Lower leg skin (tissue), 4 donors: ENCODE results near the gene BCAS1. TPM values are rescaled to one million over a fixed set of nuclear protein-coding genes. Genes with fewer than 3 reads are reported as not detected.
A peak's percentile ranks its signal among the peaks of the same experiment; 100 is the strongest.

Experiments
- DNase-seq, 2 donors: peaks; one replicate each; pipeline ENCODE4 v3.0.0-alpha.2; 2019; ENCODE audit warnings: low spot score in 2 of 2
- H3K4me3 ChIP-seq: fragments of 200-600 bp; sonication (generic); 2 replicates; pipeline ENCODE4 v1.5.1; 2017; ENCODE audit warnings: mild to moderate bottlenecking, low read depth; ENCODE audit not compliant: poor library complexity, severe bottlenecking
- POLR2A ChIP-seq, 2 donors: fragments of 450-650 bp; IDR thresholded peaks; one replicate each; pipeline ENCODE4 v1.6.1; 2016 to 2017; ENCODE audit warnings: antibody characterized with exemption in 2 of 2, mild to moderate bottlenecking in 1 of 2, moderate library complexity in 1 of 2
- WGBS, 2 donors: methylation state at CpG; one replicate each; pipeline ENCODE4 v1.1.5; 2018; 5-methylcytosine and 5-hydroxymethylcytosine counted together
- intact Hi-C: fragments of 100-400 bp; cut with DNase I; formaldehyde crosslinking; loops from one replicate; pipeline ENCODE4 v1.15.0; 2023; ENCODE audit warnings: low total_unique reads
- total RNA-seq, 4 donors: library from RNA; depleted of rRNA; stranded (reverse); fragments of >200 nt; gene quantifications; one replicate each; pipeline ENCODE4 v1.1.0, GENCODE V29; 2016
- TF ChIP-seq, protein P1 (sequence below), 3 donors: fragments of 450-650 bp; IDR thresholded peaks; one replicate each; pipeline ENCODE4 v1.5.1; 2016; ENCODE audit warnings: antibody characterized with exemption in 3 of 3, mild to moderate bottlenecking in 3 of 3, moderate library complexity in 2 of 3

The BCAS1 gene
- total RNA-seq, 4 donors from 2014 or later: 1.7 to 3.7 (median 2.1) TPM

DNA sequence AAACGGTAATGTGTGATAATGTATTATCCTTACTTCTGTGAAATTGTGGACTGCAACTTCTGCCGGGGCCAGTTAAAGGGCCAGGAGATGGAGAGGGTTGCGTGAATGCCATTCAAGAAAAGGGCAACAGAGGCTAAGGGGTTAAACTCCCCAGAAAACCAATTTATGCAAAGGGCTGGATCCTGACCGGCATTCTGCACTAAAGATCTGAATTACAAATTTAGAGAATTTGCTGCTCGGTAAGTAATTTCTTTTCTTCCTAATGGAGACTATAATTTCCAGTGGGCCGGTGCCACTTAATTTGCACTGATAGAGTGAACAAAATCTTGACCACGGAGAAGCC, 130.1 kb downstream of the BCAS1 start:
- DNase-seq: no peak
- intact Hi-C loops: loop anchor here (5.0 kb wide), 1 partner anchor 363 kb away; no protein-coding TSS in a partner anchor
- 40 to 51% methylated on average over 7 of the region's 7 CpGs for WGBS, 2 donors
- TF ChIP-seq, protein P1, sequence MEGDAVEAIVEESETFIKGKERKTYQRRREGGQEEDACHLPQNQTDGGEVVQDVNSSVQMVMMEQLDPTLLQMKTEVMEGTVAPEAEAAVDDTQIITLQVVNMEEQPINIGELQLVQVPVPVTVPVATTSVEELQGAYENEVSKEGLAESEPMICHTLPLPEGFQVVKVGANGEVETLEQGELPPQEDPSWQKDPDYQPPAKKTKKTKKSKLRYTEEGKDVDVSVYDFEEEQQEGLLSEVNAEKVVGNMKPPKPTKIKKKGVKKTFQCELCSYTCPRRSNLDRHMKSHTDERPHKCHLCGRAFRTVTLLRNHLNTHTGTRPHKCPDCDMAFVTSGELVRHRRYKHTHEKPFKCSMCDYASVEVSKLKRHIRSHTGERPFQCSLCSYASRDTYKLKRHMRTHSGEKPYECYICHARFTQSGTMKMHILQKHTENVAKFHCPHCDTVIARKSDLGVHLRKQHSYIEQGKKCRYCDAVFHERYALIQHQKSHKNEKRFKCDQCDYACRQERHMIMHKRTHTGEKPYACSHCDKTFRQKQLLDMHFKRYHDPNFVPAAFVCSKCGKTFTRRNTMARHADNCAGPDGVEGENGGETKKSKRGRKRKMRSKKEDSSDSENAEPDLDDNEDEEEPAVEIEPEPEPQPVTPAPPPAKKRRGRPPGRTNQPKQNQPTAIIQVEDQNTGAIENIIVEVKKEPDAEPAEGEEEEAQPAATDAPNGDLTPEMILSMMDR (IDR thresholded peaks at IDR 0.05): no peak
- no peak for TF ChIP-seq POLR2A (IDR thresholded peaks at IDR 0.05)
- no peak overlapping the region for H3K4me3 ChIP-seq

DNA sequence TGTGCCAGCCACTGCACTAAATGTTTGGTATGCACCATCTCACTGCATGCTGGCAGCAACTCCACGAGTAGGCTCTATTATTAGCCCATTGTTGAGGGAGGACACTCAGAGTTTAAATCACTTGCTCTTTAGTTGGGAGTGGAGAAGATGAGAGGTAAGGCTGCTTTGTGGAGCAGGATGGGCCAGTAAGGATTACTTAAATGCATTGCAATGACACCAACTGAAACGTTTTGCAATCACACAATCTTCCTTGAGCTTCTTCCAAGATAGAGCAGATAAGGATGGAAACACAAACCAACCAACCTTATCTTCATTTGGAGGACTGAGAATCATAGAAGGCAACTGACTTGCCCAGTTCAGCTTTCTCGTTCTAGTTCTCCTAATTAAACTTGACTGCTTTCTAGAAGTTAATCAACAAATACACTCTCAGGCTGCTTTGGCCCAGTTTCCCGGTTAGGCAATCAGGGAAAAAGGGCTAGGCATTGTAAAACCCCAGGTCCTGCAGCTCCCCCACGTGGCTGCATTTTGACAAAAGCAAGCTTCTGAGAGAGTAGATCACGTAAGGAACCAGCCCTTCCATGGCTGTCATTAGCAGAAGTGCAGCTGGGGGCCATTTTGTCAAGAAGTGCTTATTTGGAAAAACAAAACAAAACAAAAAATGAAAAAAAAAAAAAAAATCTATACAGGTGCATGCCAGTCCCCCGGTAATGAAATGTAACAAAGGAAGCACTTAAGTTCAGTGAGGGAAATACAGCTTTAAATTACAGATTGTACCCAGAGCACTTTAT, 130.6 kb downstream of the BCAS1 start:
- intact Hi-C loops: loop anchor here (5.0 kb wide), 1 partner anchor 362 kb away; no protein-coding TSS in a partner anchor
- 8 to 15% methylated on average over 7 of the region's 7 CpGs for WGBS, 2 donors
- DNase-seq: peak; percentile 96 to 98
- H3K4me3 ChIP-seq: no peak overlapping the region
- TF ChIP-seq, protein P1 (IDR thresholded peaks at IDR 0.05): peak in 1 of 3 donors; percentile 55
- TF ChIP-seq POLR2A (IDR thresholded peaks at IDR 0.05): no peak

DNA sequence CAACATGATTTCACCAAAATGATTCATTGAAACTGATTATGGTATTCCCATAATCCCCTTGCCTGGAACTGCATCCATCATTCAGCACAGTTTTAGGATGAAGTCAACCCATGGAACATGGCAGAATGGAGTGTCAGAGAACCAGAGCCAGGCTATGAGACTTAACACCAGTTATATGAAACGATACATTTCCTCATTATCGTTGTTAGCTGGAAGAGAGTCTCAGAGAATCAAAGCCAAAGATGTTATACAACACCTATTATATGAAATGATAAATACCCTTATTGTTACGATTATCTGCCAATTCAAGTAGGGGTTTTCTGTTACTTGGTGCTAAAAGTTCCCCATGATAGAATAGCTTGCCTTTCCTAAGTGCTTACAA, 131.2 kb downstream of the BCAS1 start:
- intact Hi-C loops: no loop called here
- TF ChIP-seq, protein P1 (IDR thresholded peaks at IDR 0.05): no peak
- TF ChIP-seq POLR2A (IDR thresholded peaks at IDR 0.05): no peak
- H3K4me3 ChIP-seq: no peak overlapping the region
- WGBS, 2 donors: 33 to 36% methylated on average over 3 of the region's 3 CpGs
- no peak for DNase-seq

DNA sequence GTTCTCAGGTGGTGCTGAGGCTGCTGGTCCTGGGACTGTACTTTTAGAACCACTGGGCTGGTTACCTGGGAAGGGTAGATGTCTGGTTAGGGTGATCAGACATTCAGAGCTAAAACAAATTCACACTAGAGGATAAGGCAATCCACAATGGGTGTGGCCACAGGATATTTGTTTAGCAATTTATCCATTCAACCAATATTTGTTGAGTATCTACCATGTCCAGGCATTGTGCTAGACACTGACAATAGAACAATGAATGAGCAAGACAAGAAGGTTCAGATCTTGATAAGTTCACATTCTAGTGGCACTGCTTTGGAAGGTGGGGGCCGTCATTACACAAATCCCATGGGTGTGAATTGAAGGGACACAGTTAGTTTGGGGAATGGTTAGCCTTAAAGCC, 131.7 kb downstream of the BCAS1 start:
- TF ChIP-seq, protein P1 (IDR thresholded peaks at IDR 0.05): no peak
- intact Hi-C loops: no loop called here
- WGBS, 2 donors: 79 to 86% methylated on average over 1 of the region's 1 CpG
- H3K4me3 ChIP-seq: no peak overlapping the region
- DNase-seq: no peak

DNA sequence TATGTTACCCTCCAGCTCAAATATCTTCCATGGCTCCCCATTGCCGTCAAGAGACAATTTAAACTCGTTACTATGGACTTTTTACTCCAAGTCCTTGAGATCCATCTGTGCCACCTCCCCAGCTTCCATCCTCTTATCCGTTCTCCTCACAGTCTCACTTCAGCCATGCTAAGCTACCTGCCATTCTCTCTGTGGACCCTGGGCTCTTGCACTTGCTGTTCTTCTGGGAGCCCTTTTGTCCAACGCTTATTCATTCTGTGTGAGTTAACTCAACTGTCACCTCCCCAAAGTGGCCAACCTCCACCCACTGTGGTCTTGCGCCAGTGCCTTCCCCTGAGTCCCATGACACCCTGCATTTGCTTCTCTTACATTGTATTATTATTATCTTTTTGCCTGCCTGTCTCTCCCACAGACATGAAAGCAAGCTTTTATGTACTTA, 132.4 kb downstream of the BCAS1 start:
- no peak for TF ChIP-seq POLR2A (IDR thresholded peaks at IDR 0.05)
- DNase-seq: no peak
- no peak overlapping the region for H3K4me3 ChIP-seq
- WGBS, 2 donors: 87 to 97% methylated on average over 5 of the region's 5 CpGs
- intact Hi-C loops: no loop called here

DNA sequence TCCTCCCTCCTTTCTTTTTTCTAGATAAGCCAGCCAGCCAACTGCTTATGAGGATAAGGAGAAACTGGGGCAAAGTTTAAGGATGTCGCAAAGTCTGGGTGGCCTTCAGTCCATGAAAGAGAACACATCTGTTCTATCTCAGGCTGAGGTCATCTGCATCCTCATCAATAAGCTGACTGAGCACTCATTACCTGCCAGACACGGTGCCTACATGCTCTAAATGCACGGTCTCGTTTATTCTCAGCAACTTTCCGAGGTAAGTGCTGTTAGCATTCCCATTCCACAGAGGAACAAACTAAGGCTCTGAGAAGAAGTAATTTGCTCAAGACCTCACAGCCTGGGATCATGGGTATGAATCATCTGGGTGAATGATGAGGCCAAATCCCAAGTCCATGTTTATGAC, 133.1 kb downstream of the BCAS1 start:
- TF ChIP-seq, protein P1 (IDR thresholded peaks at IDR 0.05): no peak
- TF ChIP-seq POLR2A (IDR thresholded peaks at IDR 0.05): no peak
- DNase-seq: no peak
- intact Hi-C loops: no loop called here
- no peak overlapping the region for H3K4me3 ChIP-seq
- 92 to 93% methylated on average over 5 of the region's 5 CpGs for WGBS, 2 donors
